Activated T-helper 2 cell treated with anti-CD3 and anti-CD28 coated beads, Interferon-gamma antibody, Interleukin-2, Interleukin-4, amounts not matched to agents 10 μg/mL and 5 μg/mL and 100 μg/mL, durations not matched to agents 14 hours and 24 hours and 36 hours (primary cell): ENCODE data around the gene ZNF518B. TPM values are rescaled to one million over a fixed set of nuclear protein-coding genes. Genes with fewer than 3 reads are reported as not detected.

Experiments used
- DNase-seq: peaks from one replicate; pipeline ENCODE4 v3.0.0; 2021; ENCODE audit warnings: low spot score
- H3K27ac Mint-ChIP-seq: one replicate; pipeline ENCODE4 v1.8.0; 2021; ENCODE audit warnings: mixed read lengths
- H3K27me3 Mint-ChIP-seq: one replicate; pipeline ENCODE4 v1.8.0; 2021; ENCODE audit warnings: low read depth, mixed read lengths
- H3K36me3 Mint-ChIP-seq: one replicate; pipeline ENCODE4 v1.8.0; 2021; ENCODE audit warnings: low read depth, mixed read lengths
- H3K4me1 Mint-ChIP-seq: one replicate; pipeline ENCODE4 v1.8.0; 2021; ENCODE audit warnings: low read depth, mixed read lengths
- H3K4me3 Mint-ChIP-seq: one replicate; pipeline ENCODE4 v1.8.0; 2021; ENCODE audit warnings: low read depth, mild to moderate bottlenecking, moderate library complexity, mixed read lengths
- H3K9me3 Mint-ChIP-seq: one replicate; pipeline ENCODE4 v1.8.0; 2021; ENCODE audit warnings: mixed read lengths
- intact Hi-C: fragments of 100-400 bp; cut with micrococcal nuclease; formaldehyde crosslinking; loops from one replicate; pipeline ENCODE4 v1.15.1; 2023
- total RNA-seq: library from RNA; stranded (reverse); gene quantifications from 2 replicates; pipeline ENCODE4 v1.2.3, GENCODE V29; 2022

The ZNF518B gene, protein sequence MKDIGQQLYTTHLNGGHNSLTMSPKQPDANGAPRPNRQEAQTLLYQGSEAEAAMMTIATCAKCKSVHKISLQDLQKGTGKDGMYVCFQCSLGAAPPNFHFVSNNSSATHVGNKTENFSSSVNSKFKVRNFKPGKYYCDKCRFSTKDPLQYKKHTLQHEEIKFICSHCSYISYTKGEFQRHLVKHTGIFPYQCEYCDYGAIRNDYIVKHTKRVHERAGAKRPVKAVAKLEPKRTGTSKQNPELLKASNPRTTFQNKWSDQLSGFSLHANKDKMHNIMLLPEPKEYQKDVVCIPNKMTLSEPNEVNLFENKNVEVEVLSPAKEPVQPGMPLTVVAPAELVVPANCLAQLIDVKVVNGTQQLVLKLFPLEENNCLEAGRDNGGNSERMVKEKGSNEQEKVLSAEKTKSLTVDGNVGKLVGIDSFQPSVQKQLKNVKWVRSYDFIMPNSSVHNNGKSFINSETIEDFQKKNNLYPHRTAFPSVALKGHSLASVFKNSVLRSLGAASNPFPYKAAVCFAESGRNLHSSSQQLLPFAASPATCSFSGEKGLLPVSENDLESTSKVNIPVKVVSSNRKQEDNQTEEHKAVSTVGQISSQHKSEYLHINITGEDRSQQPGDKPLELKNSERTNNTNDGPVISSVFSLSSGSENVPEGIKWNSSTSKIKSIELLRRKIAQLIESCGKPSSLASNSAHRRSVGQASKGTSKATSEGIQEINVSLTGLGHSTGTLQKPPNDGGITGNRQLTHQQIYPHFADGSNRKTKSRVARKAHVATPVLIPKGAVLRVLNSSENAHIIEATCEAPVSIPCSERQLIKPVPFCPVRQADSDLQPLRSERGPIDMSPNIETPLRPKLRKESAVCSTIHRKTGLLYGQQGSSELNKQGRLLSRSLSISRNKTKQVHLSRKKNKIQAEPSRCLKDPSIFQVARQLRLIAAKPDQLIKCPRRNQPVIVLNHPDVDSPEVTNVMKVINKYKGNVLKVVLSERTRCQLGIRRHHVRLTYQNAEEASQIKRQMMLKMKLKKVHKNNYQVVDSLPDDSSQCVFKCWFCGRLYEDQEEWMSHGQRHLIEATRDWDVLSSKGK
- total RNA-seq = 22.9 and 24.9 TPM in 2 replicates

DNA sequence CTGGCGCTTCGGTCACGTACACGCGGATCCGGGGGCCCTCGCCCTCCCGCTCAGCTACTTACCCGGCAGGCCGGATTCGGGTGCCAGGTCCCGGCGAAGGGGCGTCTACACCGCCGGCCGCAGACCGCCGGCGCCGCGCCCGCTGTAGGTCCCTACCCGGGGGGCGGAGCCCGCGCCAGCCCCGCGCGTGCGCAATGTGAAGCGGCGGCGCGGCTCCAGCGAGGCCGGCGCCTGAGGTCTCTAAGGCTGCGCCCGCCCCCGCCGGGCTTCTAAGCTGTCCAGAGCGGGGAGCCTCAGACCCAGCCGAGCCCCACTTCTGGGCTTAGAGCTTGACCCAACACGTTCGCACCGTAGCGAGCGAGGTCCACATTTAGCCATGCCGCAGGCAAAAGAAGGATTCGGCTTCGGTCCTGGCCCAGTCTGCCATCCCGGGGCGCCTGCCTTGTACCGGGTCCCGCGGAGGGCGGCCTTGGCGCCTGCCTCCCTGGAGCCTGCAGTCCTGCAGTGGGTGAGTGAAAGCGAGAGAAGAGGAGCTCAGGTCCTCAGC is at the start of gene ZNF518B:
TSS of gene ZNF518B (minus strand) at position 172 of the 547 bp plus-strand sequence. CDS start 11,098 bp downstream, outside the sequence.
- peaks cover 44% of the 10 kb centered on the region for H3K36me3 Mint-ChIP-seq
- DNase-seq = peak; percentile 75
- peaks cover 14% of the 10 kb centered on the region for H3K9me3 Mint-ChIP-seq
- H3K4me3 Mint-ChIP-seq = peak within 1 kb of the TSS; percentile 92
- H3K27me3 Mint-ChIP-seq = peaks cover 19% of the 10 kb centered on the region
- intact Hi-C loops = loop anchor here (2.0 to 5.0 kb wide), 5 partner anchors 275 to 439 kb away; no protein-coding TSS in a partner anchor
- peaks cover 32% of the 10 kb centered on the region for H3K4me1 Mint-ChIP-seq
- peak within 1 kb of the TSS; percentile 93 for H3K27ac Mint-ChIP-seq

- no peak for DNase-seq
- H3K27ac Mint-ChIP-seq = no peak overlapping the region
- intact Hi-C loops = no loop called here
- no peaks in the 10 kb centered on the region for H3K36me3 Mint-ChIP-seq
- H3K4me3 Mint-ChIP-seq = no peak overlapping the region
- no peaks in the 10 kb centered on the region for H3K27me3 Mint-ChIP-seq
- H3K4me1 Mint-ChIP-seq = peaks cover 4% of the 10 kb centered on the region
- H3K9me3 Mint-ChIP-seq = peaks cover 6% of the 10 kb centered on the region
Observed at GRCh38 chr4:10506077-10506476, 48.9 kb upstream of the ZNF518B start.

GRCh38 chr4:10504570-10505179 is 47.4 kb upstream of the ZNF518B start:
- Mint-ChIP-seq H3K4me3 (no peak overlapping the region), H3K4me1 (peaks cover 4% of the 10 kb centered on the region), H3K27me3 (no peaks in the 10 kb centered on the region), H3K36me3 (no peaks in the 10 kb centered on the region), H3K9me3 (peaks cover 6% of the 10 kb centered on the region), H3K27ac (no peak overlapping the region)
- intact Hi-C loops = no loop called here
- DNase-seq = no peak

DNA sequence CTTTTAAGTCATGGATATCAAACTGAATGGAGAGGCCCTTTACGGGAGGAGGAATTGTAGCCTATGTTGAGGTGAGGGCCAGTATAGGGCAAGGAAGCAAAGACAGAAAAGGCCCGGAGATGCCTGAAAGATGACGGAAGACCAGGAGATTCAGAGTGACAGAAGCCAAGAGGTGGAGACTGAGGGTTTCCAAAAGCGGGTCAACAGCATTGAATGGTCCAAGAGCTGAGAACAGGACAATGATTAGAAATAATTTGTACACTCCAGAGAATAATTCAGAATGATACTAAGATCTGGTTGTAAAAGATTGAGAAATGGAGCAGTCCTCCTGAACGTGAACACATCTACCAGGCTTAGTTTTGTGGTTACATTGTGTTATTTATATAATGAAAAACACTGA is 45.5 kb upstream of the ZNF518B start:
- peaks cover 4% of the 10 kb centered on the region for H3K4me1 Mint-ChIP-seq
- intact Hi-C loops = no loop called here
- H3K36me3 Mint-ChIP-seq = no peaks in the 10 kb centered on the region
- no peak overlapping the region for H3K27ac Mint-ChIP-seq
- DNase-seq = no peak
- peaks cover 6% of the 10 kb centered on the region for H3K9me3 Mint-ChIP-seq
- H3K4me3 Mint-ChIP-seq = no peak overlapping the region
- H3K27me3 Mint-ChIP-seq = no peaks in the 10 kb centered on the region

- H3K36me3 Mint-ChIP-seq = no peaks in the 10 kb centered on the region
- H3K4me3 Mint-ChIP-seq = no peak overlapping the region
- intact Hi-C loops = no loop called here
- H3K27me3 Mint-ChIP-seq = no peaks in the 10 kb centered on the region
- H3K27ac Mint-ChIP-seq = no peak overlapping the region
- H3K9me3 Mint-ChIP-seq = no peaks in the 10 kb centered on the region
- no peaks in the 10 kb centered on the region for H3K4me1 Mint-ChIP-seq
- no peak for DNase-seq
Observed at GRCh38 chr4:10500776-10501175, 43.5 kb upstream of the ZNF518B start.

DNA sequence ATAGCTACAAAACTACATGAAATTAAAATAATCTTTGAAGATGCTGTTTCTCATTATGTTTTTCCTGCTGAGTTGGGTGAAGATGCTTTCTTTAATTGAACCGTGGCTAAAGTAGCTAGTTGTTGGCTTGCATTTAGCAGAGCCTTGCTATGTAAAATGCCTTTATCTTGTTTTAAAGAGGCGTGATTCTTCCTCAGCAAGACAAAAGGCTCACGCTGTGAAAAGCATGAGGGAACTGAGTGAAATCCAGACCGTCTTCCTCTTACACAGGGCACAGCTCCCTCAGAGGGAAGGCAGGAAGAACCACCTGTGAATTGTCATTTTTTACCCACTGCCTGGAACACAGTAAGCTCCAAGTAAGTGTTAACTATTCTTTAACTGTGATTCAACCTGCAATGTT is 39.0 kb upstream of the ZNF518B start:
- intact Hi-C loops = no loop called here
- DNase-seq = no peak
- Mint-ChIP-seq H3K27ac (no peak overlapping the region), H3K36me3 (no peaks in the 10 kb centered on the region), H3K4me3 (no peak overlapping the region), H3K27me3 (no peaks in the 10 kb centered on the region), H3K9me3 (no peaks in the 10 kb centered on the region), H3K4me1 (no peaks in the 10 kb centered on the region)

DNA sequence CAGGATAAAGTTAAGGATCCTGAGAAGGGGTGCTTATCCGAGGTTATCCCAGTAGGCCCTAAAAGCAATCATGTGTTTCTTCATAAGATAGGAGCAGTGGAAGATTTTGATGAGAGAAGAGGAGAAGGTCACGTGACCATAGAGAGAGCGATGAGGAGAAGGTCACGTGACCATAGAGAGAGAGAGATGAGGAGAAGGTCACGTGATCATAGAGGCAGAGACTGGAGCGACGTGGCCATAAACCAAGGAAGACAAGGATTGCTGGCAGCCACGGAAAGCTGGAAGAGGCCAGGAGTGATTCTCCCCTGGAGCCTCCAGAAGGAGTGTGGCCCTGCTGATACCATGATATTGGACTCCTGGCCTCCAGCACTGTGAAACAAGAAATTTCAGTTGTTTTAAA is 38.4 kb upstream of the ZNF518B start:
- Mint-ChIP-seq H3K9me3 (no peaks in the 10 kb centered on the region), H3K36me3 (no peaks in the 10 kb centered on the region), H3K4me3 (no peak overlapping the region), H3K27me3 (no peaks in the 10 kb centered on the region), H3K4me1 (no peaks in the 10 kb centered on the region), H3K27ac (no peak overlapping the region)
- no peak for DNase-seq
- intact Hi-C loops = no loop called here

DNA sequence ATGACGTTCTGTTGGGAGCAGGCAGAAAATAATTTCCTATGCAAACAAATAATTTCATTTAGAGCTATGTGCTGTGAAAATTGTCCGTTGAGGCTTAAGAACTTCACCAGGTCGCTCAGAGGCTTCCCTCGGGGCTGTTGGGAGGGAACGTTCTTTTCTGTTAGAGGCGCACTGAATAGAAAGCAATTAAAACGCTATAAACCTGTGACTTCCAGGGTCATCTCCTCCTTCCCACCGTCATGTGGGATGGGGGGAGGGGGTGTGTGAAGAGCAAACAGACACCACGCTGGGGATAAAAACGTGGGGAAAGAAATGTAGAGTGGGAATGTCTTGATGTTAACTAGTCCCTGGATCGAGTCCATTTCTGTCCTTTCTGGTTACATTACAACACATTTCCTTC is 35.2 kb upstream of the ZNF518B start:
- DNase-seq = no peak
- intact Hi-C loops = no loop called here
- Mint-ChIP-seq H3K27ac (no peak overlapping the region), H3K27me3 (no peaks in the 10 kb centered on the region), H3K36me3 (no peaks in the 10 kb centered on the region), H3K4me3 (no peak overlapping the region), H3K4me1 (no peaks in the 10 kb centered on the region), H3K9me3 (no peaks in the 10 kb centered on the region)

GRCh38 chr4:10491401-10491800 is 34.2 kb upstream of the ZNF518B start:
- no peak for DNase-seq

GRCh38 chr4:10490996-10491395 is 33.8 kb upstream of the ZNF518B start:
- Mint-ChIP-seq H3K4me1 (no peaks in the 10 kb centered on the region), H3K4me3 (no peak overlapping the region), H3K9me3 (no peaks in the 10 kb centered on the region), H3K36me3 (no peaks in the 10 kb centered on the region), H3K27me3 (no peaks in the 10 kb centered on the region), H3K27ac (no peak overlapping the region)
- DNase-seq = no peak
- intact Hi-C loops = no loop called here

More at GRCh38 chr4:10491401-10491800, 34.2 kb upstream of the ZNF518B start:
- no peaks in the 10 kb centered on the region for H3K36me3 Mint-ChIP-seq
- intact Hi-C loops = no loop called here
- H3K27ac Mint-ChIP-seq = no peak overlapping the region
- H3K27me3 Mint-ChIP-seq = no peaks in the 10 kb centered on the region
- no peak overlapping the region for H3K4me3 Mint-ChIP-seq
- no peaks in the 10 kb centered on the region for H3K9me3 Mint-ChIP-seq
- no peaks in the 10 kb centered on the region for H3K4me1 Mint-ChIP-seq

DNA sequence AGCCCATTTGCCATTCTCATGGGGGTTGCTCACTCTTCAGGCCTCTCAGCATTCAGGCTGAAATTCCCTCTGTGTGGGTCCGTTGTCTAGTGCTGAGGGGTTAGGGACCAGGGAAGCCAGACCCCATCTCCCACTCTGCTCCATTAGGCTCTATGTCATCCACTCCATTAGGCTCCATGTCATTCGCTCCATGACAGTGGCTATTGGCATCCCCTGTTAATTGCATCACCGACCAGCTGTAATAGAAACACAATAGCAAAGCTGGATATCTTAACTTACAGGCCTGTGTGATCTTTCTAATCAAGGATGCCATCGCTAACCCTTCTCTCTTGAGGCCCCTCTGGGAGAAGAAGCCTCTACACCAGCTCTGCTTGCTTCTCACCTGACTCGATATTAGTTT is 25.7 kb upstream of the ZNF518B start:
- H3K27me3 Mint-ChIP-seq = no peaks in the 10 kb centered on the region
- DNase-seq = no peak
- intact Hi-C loops = no loop called here
- no peaks in the 10 kb centered on the region for H3K9me3 Mint-ChIP-seq
- no peak overlapping the region for H3K27ac Mint-ChIP-seq
- H3K36me3 Mint-ChIP-seq = no peaks in the 10 kb centered on the region
- H3K4me1 Mint-ChIP-seq = no peaks in the 10 kb centered on the region
- H3K4me3 Mint-ChIP-seq = no peak overlapping the region

- H3K27me3 Mint-ChIP-seq = no peaks in the 10 kb centered on the region
- no peaks in the 10 kb centered on the region for H3K9me3 Mint-ChIP-seq
- no peak overlapping the region for H3K27ac Mint-ChIP-seq
- H3K4me1 Mint-ChIP-seq = no peaks in the 10 kb centered on the region
- no peak overlapping the region for H3K4me3 Mint-ChIP-seq
- no peaks in the 10 kb centered on the region for H3K36me3 Mint-ChIP-seq
- DNase-seq = no peak
- intact Hi-C loops = no loop called here
Observed at GRCh38 chr4:10480616-10481015, 23.4 kb upstream of the ZNF518B start.
